HG03432 (cell line): Measurements from ENCODE around the gene PRM2.
"Not testable (repeated sequence)": the region's sequence is repeated elsewhere in the genome, so short reads cannot be mapped to it uniquely, and the experiment has no call there.

ENCODE experiments used
- ATAC-seq: cut with Tn5 transposase; IDR thresholded peaks from one replicate; pipeline ENCODE4 v1.9.1; 2021; ENCODE audit warnings: mild to moderate bottlenecking, moderate library complexity; ENCODE audit not compliant: unreplicated experiment

The PRM2 gene

GRCh38 chr16:11290102-11290893 lies 14.0 kb upstream of the PRM2 start:
- no peak for ATAC-seq

- not testable (repeated sequence) for ATAC-seq
Measured at GRCh38 chr16:11289696-11290095, 13.4 kb upstream of the PRM2 start.

GRCh38 chr16:11289202-11289601 lies 12.9 kb upstream of the PRM2 start:
- ATAC-seq, result no peak

GRCh38 chr16:11285842-11286241 lies 9.6 kb upstream of the PRM2 start:
- ATAC-seq, result no peak

GRCh38 chr16:11283820-11284248 lies 7.6 kb upstream of the PRM2 start:
- ATAC-seq, result no peak

GRCh38 chr16:11280616-11281522 lies 4.6 kb upstream of the PRM2 start, which contains the start of gene PRM1:
Gene PRM1, minus strand, starts transcription at chr16:11281330. Its CDS starts 92 bp downstream, at chr16:11281238.
- ATAC-seq, result no peak

GRCh38 chr16:11278681-11279628 lies 2.7 kb upstream of the PRM2 start:
- ATAC-seq, result no peak

GRCh38 chr16:11277607-11278337 lies 1.5 kb upstream of the PRM2 start:
- no peak for ATAC-seq

- ATAC-seq, result no peak
Measured at GRCh38 chr16:11276896-11277593, 765 bp upstream of the PRM2 start.

GRCh38 chr16:11274964-11275363 lies 1.3 kb downstream of the PRM2 start:
- ATAC-seq, result no peak

- no peak for ATAC-seq
Measured at GRCh38 chr16:11273721-11274324, 2.5 kb downstream of the PRM2 start.

GRCh38 chr16:11272921-11273720 lies 3.2 kb downstream of the PRM2 start, which contains the start of gene PRM3:
Gene PRM3, minus strand, starts transcription at chr16:11273629. Its CDS starts 34 bp downstream, at chr16:11273595.
- ATAC-seq, result no peak

GRCh38 chr16:11272484-11272883 lies 3.8 kb downstream of the PRM2 start:
- ATAC-seq, result no peak

- no peak for ATAC-seq
Measured at GRCh38 chr16:11271610-11272009, 4.7 kb downstream of the PRM2 start.

- ATAC-seq, result no peak
Measured at GRCh38 chr16:11270602-11271162, 5.6 kb downstream of the PRM2 start.

GRCh38 chr16:11268921-11269375 lies 7.3 kb downstream of the PRM2 start, which contains the start of gene TNP2:
Gene TNP2, minus strand, starts transcription at chr16:11269325. Its CDS starts 63 bp downstream, at chr16:11269262.
- no peak for ATAC-seq

- ATAC-seq, result no peak
Measured at GRCh38 chr16:11265124-11265523, 11.2 kb downstream of the PRM2 start.
